ENCODE data around the gene DHRSX. TPM values are rescaled to one million over a fixed set of nuclear protein-coding genes. Genes with fewer than 3 reads are reported as not detected.

DHRSX gene
- total and polyA plus RNA-seq, 2 donors (not counting 3 experiments of a cell fraction or from before 2014, with no cell fraction given) = 27.1 to 37.7 TPM

DNA sequence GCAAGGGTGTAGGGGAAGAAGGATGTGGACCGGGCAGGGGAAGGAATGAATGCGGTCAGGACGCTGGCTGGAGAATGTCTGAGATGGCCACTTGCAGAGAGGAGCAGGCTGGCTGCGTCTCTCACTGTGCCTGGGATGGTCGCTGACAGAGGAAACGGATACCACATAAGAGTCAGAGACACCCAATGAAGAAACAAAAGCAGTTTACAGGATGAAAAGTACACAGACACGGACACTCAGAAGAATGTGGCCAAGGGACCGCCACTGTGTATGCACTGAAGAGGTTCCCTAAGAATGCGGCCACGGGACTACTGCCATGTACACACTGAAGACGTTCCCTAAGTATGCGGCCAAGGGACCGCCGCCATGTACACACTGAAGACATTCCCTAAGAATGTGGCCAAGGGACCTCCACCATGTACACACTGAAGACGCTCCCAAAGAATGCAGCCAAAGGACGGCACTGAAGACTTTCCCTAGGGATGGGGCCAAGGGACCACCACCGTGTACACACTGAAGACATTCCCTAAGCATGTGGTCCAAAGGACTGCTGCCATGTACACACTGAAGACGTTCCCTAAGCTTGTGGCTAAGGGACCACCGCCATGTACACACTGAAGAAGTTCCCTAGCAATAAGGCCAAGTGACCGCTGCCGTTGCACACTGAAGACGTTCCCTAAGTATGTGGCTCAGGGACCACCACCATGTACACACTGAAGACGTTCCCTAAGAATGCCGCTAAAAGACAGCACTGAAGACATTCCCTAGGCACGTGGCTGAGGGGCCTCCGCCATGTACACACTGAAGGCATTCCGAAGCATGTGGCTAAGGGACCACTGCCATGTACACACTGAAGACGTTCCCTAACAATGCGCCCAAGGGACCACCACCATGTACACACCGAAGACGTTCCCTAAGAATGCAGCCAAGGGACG, 32.2 kb downstream of the DHRSX start:
- Histone ChIP-seq H3K9ac (replicated peaks; ENCODE audit: extremely low read depth, insufficient read depth, low read length) (no peak overlapping the region), H3K36me3 (ENCODE audit: control insufficient read depth in 2 of 2, extremely low read depth in 1 of 2, insufficient read depth in 2 of 2, low read length in 2 of 2) (no peaks in the 10 kb centered on the region), H3K4me3 (replicated peaks in 1 of 3; ENCODE audit: insufficient read depth in 1 of 3, low read depth in 1 of 3, low read length in 3 of 3) (no peak overlapping the region), H3K27me3 (ENCODE audit: control insufficient read depth in 2 of 2, insufficient read depth in 2 of 2, low read length in 2 of 2) (no peaks in the 10 kb centered on the region), H3K4me2 (ENCODE audit: insufficient read depth, low read length) (no peak overlapping the region), H3K9me1 (replicated peaks; ENCODE audit: control insufficient read depth, extremely low read depth, insufficient read depth, low read length) (no peaks in the 10 kb centered on the region), H3K4me1 (ENCODE audit: control insufficient read depth, extremely low read depth, insufficient read depth, low read length) (no peaks in the 10 kb centered on the region), H3K9me3 (replicated peaks; ENCODE audit: control insufficient read depth, insufficient read depth, low read length) (no peaks in the 10 kb centered on the region), H3K27ac (ENCODE audit: insufficient read depth, low read depth, low read length) (no peak overlapping the region), H4K20me1 (replicated peaks; ENCODE audit: control insufficient read depth, extremely low read depth, insufficient read depth, low read length) (no peaks in the 10 kb centered on the region), H3K79me2 (ENCODE audit: control insufficient read depth, insufficient read depth, low read length) (peaks cover 2% of the 10 kb centered on the region), H2AFZ (ENCODE audit: low read depth, low read length) (no peak overlapping the region)
- ChIA-PET POLR2A (no interaction called here), CTCF (no interaction called here)
- no peak for DNase-seq (ENCODE audit: low read depth, low spot score)
- dilution Hi-C loops (cut with MboI; ENCODE audit: extremely low pct_ligation_motif_present, low sequenced_read_pairs) = no loop called here
- TF ChIP-seq, protein P1, sequence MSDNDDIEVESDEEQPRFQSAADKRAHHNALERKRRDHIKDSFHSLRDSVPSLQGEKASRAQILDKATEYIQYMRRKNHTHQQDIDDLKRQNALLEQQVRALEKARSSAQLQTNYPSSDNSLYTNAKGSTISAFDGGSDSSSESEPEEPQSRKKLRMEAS (IDR thresholded peaks at IDR 0.05; ENCODE audit: insufficient read depth, insufficient read length) = no peak
- TF ChIP-seq POLR2A (IDR thresholded peaks at IDR 0.05; ENCODE audit: low read depth, low read length) (no peak), POLR2AphosphoS5 (IDR thresholded peaks at IDR 0.05; ENCODE audit: insufficient read depth, low read depth, low read length) (no peak), JUN (IDR thresholded peaks at IDR 0.05; ENCODE audit: borderline replicate concordance, insufficient read depth, insufficient read length, low read depth) (no peak), GATA2 (IDR thresholded peaks at IDR 0.05; ENCODE audit: insufficient read depth, insufficient read length, low read depth, low read length) (no peak), EZH2 (IDR thresholded peaks at IDR 0.05; ENCODE audit: borderline replicate concordance, low read depth, low read length, severe bottlenecking) (no peak), MYC (IDR thresholded peaks at IDR 0.05; ENCODE audit: low read depth, low read length) (no peak), FOS (IDR thresholded peaks at IDR 0.05; ENCODE audit: borderline replicate concordance, insufficient read depth, low read length) (no peak)
- TF ChIP-seq, protein P2, sequence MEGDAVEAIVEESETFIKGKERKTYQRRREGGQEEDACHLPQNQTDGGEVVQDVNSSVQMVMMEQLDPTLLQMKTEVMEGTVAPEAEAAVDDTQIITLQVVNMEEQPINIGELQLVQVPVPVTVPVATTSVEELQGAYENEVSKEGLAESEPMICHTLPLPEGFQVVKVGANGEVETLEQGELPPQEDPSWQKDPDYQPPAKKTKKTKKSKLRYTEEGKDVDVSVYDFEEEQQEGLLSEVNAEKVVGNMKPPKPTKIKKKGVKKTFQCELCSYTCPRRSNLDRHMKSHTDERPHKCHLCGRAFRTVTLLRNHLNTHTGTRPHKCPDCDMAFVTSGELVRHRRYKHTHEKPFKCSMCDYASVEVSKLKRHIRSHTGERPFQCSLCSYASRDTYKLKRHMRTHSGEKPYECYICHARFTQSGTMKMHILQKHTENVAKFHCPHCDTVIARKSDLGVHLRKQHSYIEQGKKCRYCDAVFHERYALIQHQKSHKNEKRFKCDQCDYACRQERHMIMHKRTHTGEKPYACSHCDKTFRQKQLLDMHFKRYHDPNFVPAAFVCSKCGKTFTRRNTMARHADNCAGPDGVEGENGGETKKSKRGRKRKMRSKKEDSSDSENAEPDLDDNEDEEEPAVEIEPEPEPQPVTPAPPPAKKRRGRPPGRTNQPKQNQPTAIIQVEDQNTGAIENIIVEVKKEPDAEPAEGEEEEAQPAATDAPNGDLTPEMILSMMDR (IDR thresholded peaks at IDR 0.05; ENCODE audit: extremely low read depth in 1 of 2, insufficient read depth in 1 of 2, low read depth in 1 of 2, low read length in 2 of 2) = no peak
- intact Hi-C loops (cut with micrococcal nuclease) = no loop called here
- no peak for FAIRE-seq
- no TSS peak for BruUV-seq (replicated peaks)

Measured in endothelial cell of umbilical vein (primary cell).